ENCODE results near the gene HSPB2.
"Not testable (repeated sequence)": the region's sequence is repeated elsewhere in the genome, so short reads cannot be mapped to it uniquely, and the experiment has no call there.

HSPB2 gene, protein sequence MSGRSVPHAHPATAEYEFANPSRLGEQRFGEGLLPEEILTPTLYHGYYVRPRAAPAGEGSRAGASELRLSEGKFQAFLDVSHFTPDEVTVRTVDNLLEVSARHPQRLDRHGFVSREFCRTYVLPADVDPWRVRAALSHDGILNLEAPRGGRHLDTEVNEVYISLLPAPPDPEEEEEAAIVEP

GRCh38 chr11:111912535-111912934, at the start of gene HSPB2:
Gene HSPB2 (plus strand): TSS chr11:111912734. CDS start chr11:111912830, 96 bp downstream.
- peak; percentile 19 for DNase-seq (ENCODE audit: low spot score)

DNA sequence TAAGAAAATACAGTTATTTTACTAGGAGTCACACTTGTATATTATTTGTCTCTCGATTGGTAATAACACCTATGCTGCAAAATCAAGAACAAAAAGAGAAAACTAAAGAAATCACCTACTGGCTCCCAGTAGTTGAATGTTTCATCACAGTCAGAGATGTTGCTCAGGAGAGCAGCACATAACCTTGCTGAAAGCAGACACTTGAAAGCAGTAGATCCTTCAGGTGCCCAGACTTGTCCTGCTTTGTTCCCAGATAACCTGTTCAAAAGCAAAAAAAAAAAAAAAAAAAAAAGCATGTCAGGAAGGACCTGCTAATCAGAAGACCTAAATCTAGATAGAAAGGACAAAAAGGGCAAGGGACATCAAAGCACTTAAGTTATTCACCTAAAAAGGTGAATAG, 42.4 kb upstream of the HSPB2 start:
- DNase-seq (ENCODE audit: low spot score), result no peak

GRCh38 chr11:111870522-111870885, 42.0 kb upstream of the HSPB2 start:
- no peak for DNase-seq (ENCODE audit: low spot score)

DNA sequence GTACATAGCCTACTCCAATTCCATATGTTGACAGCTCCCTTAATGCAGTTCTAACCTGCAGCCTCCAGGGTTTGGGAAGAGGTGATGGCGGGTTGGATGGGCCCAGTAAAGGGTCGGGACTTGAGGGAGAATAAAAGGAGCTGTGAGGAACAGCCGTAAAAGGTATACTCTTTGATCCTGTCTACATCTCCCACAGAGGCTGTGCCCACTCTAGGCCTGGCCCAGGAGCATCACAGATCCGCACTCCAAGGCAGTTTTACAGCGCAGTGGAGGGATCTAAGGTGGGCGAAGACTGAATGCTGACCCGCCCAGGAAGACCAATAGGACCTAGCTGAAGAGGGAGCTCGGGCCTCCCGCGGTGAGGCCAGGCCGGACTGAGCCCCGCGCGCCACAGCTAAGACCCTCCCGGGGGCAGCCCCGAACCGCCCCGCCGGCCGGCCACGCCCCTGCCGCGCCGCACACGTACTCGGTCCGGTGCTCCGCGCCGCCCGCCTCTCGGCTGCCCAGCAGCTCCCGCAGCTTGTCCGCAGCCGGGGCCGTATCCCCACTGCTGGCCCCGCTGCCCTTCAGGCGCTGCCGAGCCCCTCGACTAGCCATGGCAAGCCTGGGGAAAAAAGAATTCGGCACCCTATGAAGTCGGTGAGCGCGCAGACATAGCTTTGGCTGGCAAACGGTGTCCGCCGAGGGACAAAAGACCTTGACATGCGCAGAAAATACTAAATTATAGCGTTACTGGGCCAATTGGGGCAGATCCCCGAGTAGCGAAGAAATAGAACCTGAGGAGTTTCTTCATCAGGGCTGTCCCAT, 41.4 kb upstream of the HSPB2 start, which contains the start of gene ALG9:
TSS of gene ALG9 (minus strand) at position 696 of the 807 bp plus-strand sequence. CDS start at position 597, 99 bp downstream.
- peak; percentile 74 for DNase-seq (ENCODE audit: low spot score)

DNA sequence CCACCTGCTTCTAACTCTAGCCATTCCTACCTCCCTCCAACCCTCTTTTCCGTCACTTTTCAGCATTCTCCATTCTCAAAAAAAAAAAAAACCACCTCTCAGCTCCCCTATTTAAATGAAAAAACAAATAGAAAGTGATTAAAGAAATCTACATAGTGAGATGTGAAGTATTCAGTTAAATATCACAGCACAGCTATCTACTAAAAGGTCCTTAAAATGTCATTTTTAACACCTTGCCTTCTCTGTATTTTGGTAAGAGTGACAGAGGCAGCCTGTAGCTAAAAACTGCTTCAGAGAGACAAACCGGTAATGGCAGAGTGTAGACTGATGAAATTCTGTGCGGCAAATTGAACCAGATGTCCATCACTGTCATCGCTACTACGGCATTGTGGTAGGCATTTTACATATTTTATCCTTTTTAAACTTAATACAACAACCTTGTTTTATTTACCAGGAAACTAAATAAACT, 40.8 kb upstream of the HSPB2 start:
- no peak for DNase-seq (ENCODE audit: low spot score)

DNA sequence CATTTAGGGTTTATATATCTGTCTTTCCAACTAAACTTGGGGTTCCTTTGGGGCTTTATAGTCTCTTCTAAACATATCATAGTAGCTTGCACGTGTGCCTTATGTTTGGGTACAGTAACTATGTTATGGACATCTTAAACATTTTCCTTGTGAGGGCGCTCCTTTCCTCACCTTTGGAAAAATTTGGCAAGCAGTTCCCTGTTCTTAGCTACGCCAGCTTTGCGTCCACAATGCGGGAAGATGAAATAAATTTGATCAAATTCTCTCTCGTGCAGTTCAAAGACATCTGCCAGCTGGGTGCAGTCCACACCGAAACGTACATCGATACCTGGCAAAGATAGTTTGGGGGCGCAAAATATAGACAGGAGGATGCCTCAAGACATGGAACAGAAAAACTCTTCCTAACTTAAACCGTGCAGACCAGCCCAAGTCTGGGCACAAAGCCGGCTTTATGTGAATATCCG, 34.1 kb upstream of the HSPB2 start:
- no peak for DNase-seq (ENCODE audit: low spot score)

- peak; percentile 97 for DNase-seq (ENCODE audit: low spot score)
These were observed 33.5 kb upstream of the HSPB2 start, which contains the start of the genes CFAP68 and FDXACB1 for GRCh38 chr11:111878849-111879636. Gene CFAP68 (plus strand): TSS chr11:111879541. CDS start chr11:111879561, 20 bp downstream. Gene FDXACB1 (minus strand): TSS chr11:111879165. CDS start chr11:111879132, 33 bp downstream.

- DNase-seq (ENCODE audit: low spot score), result no peak
These were observed 32.9 kb upstream of the HSPB2 start for GRCh38 chr11:111879637-111879960.

DNA sequence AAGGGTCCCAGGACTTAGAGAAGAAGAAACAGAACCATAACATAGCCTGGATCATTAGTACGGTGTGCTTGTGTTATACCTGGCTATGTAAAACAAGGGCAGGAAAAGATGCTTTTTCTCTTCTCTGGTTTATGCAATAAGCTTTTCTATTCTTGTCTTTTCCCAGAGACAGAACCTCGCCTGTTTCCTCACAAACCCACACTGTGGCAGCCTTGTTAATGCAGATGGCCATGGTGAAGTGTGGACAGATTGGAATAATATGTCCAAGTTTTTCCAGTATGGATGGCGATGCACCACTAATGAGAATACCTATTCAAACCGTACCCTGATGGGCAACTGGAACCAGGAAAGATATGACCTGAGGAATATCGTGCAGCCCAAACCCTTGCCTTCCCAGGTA, 30.3 kb upstream of the HSPB2 start:
- no peak for DNase-seq (ENCODE audit: low spot score)

- not testable (repeated sequence) for DNase-seq (ENCODE audit: low spot score)
These were observed 27.5 kb upstream of the HSPB2 start for GRCh38 chr11:111885053-111885452.

DNA sequence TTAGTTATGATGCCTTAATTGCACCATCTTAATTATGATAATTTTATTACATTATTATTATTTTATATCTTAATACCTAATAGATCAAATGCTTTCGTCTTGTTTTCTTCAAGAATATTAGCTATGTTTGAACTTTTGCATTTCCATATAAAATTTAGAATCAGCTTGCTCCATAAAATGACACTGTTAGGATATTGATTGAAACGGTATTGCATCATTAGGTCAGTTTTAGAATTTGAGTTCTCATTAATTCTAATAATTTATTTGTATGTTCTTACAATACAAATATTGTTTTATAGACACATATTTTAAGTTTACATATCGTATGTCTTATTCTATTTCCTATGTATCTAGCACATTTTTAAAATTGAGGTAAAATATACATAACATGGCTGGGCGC, 26.5 kb upstream of the HSPB2 start:
- no peak for DNase-seq (ENCODE audit: low spot score)

DNA sequence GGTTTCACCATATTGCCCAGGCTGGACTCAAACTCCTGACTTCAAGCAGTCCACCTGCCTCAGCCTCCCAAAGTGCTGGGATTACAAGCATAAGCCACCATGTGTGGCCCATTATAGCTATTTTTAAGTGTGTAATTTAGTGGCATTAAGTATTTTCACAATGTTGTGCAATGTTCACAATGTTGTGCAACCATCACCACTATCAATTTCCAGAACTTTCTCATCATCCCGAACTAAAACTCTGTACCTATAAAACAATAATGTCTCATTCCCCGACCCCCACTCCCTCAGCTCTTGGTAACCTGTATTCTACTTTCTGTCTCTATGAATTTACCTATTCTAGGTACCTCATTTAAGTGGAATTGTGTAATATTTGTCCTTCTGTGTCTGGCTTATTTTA, 25.7 kb upstream of the HSPB2 start:
- DNase-seq (ENCODE audit: low spot score), result no peak

DNA sequence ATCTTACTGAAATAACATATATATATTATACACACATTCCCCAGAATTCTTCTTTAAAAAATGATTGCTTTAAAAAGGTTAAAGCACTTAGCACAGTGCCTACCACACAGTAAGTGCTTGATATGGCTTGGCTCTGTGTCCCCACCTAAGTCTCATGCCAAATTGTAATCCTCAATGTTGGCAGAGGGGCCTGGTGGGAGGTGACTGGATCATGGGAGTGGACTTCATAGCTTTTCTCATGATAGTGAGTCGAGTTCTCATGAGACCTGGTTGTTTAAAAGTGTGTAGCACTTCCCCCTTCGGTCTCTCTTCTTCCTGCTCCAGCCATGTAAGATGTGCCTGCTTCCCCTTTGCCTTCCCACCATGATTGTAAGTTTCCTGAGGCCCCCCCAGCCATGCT, 7.1 kb upstream of the HSPB2 start:
- DNase-seq (ENCODE audit: low spot score), result no peak

DNA sequence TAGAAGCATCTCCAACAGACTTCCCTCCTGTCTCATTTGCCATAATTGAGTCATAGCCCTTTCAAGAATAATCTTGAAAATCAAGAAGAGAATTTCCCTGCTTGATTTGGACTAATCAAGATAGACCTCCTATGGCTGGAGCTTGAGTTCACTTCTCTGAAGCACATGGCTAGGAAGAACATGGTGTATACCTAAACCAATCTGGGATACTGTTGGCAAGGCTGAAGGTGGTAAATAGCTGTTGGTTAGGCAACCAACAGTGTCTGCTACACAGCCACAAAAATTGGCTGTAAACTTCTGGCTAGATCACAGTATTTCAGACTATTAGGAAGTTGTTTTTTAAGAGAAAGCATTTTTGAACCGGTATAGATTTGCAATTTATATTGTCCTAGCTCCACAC, 5.9 kb upstream of the HSPB2 start:
- no peak for DNase-seq (ENCODE audit: low spot score)

DNA sequence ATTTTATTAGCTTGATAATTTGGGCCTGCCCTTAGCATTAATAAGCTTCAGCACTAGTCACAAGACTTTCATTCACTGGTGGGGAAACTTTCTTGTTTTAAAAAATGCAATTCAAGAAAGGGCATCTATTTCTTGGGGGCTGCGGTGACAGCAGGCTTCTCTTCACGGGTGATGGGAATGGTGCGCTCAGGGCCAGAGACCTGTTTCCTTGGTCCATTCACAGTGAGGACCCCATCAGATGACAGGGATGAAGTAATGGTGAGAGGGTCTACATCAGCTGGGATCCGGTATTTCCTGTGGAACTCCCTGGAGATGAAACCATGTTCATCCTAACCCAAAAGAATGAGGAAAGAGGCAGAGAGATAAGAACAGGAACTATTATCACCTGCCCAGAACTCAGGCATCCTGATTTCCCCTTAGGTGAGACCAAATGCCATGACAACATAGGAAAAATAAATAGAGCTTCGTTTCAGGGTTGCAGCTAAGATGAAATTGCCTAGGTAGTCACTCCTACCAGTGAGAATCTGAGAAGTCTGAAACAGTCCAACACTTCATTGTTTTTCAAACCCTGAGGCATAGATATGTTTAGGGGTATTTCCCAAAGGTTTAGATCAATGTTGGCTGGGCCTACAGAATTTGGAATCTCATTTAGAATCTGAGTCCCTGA, 3.8 kb upstream of the HSPB2 start:
- DNase-seq (ENCODE audit: low spot score), result no peak

GRCh38 chr11:111909378-111909777, 3.2 kb upstream of the HSPB2 start:
- no peak for DNase-seq (ENCODE audit: low spot score)

GRCh38 chr11:111910676-111911562, 1.6 kb upstream of the HSPB2 start:
- peak; percentile 95 for DNase-seq (ENCODE audit: low spot score)

- peak; percentile 96 for DNase-seq (ENCODE audit: low spot score)
These were observed 752 bp upstream of the HSPB2 start, which contains the start of gene CRYAB for GRCh38 chr11:111911563-111912401. Gene CRYAB (minus strand): TSS chr11:111911770. CDS start chr11:111911724, 46 bp downstream.

DNA sequence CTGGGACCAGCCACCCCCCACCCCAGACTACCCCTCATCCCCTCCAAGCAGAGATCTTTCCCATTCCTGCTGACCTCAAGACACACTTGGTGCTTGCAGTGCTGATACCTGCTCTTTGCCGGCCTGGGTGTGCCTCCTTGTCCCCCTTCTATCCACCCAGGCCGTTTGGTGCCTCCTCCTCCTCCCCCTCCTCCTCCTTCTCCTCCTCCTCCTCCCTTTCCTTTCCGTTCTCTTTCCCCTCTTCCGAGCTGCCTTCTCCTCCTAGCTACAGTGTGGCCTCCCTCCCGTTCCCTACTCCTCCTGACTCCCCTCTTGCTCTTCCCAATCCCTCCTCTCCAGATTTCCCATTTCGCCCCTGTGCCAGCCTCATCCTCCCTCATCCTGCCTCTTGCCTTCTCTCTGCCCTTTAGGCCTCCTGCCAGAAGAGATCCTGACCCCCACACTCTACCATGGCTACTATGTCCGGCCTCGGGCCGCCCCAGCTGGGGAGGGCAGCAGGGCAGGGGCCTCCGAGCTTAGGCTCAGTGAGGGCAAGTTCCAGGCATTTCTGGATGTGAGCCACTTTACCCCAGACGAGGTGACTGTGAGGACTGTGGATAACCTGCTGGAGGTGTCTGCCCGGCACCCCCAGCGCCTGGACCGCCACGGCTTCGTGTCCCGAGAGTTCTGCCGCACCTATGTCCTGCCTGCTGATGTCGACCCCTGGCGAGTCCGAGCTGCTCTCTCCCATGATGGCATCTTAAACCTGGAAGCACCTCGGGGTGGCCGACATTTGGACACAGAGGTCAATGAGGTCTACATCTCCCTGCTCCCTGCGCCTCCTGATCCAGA, 712 bp downstream of the HSPB2 start:
- DNase-seq (ENCODE audit: low spot score), result peak; percentile 53
